GM19351 (cell line): Measurements from ENCODE around the gene LAMB1.
A peak's percentile ranks its signal among the peaks of the same experiment; 100 is the strongest.
"Not testable (repeated sequence)": the region's sequence is repeated elsewhere in the genome, so short reads cannot be mapped to it uniquely, and the experiment has no call there.

Source experiments
- ATAC-seq: cut with Tn5 transposase; IDR thresholded peaks from one replicate; pipeline ENCODE4 v1.9.1; 2021; ENCODE audit warnings: mild to moderate bottlenecking, moderate library complexity; ENCODE audit not compliant: unreplicated experiment

Gene LAMB1

GRCh38 chr7:108002726-108003598 lies at the start of gene LAMB1:
TSS of gene LAMB1 (minus strand) at chr7:108003161. CDS start at chr7:108002885, 276 bp downstream.
- ATAC-seq = no peak

- no peak for ATAC-seq
These were observed 48.5 kb upstream of the LAMB1 start for GRCh38 chr7:108051454-108051853.

- peak; percentile 94 for ATAC-seq
These were observed 47.0 kb upstream of the LAMB1 start for GRCh38 chr7:108049962-108050361.

- no peak for ATAC-seq
These were observed 45.5 kb upstream of the LAMB1 start for GRCh38 chr7:108048422-108048821.

- no peak for ATAC-seq
These were observed 44.1 kb upstream of the LAMB1 start for GRCh38 chr7:108046952-108047506.

- ATAC-seq = no peak
These were observed 42.7 kb upstream of the LAMB1 start for GRCh38 chr7:108045669-108046068.

- no peak for ATAC-seq
These were observed 42.2 kb upstream of the LAMB1 start for GRCh38 chr7:108045154-108045553.

GRCh38 chr7:108044345-108044744 lies 41.4 kb upstream of the LAMB1 start:
- ATAC-seq = no peak

- ATAC-seq = no peak
These were observed 36.0 kb upstream of the LAMB1 start for GRCh38 chr7:108038986-108039385.

GRCh38 chr7:108037741-108038140 lies 34.8 kb upstream of the LAMB1 start:
- no peak for ATAC-seq

GRCh38 chr7:108037140-108037539 lies 34.2 kb upstream of the LAMB1 start:
- ATAC-seq = no peak

GRCh38 chr7:108034586-108034985 lies 31.6 kb upstream of the LAMB1 start:
- no peak for ATAC-seq

- no peak for ATAC-seq
These were observed 31.0 kb upstream of the LAMB1 start for GRCh38 chr7:108033776-108034497.

- not testable (repeated sequence) for ATAC-seq
These were observed 30.3 kb upstream of the LAMB1 start for GRCh38 chr7:108033309-108033708.

GRCh38 chr7:108030516-108030915 lies 27.6 kb upstream of the LAMB1 start:
- no peak for ATAC-seq

GRCh38 chr7:108029034-108029433 lies 26.1 kb upstream of the LAMB1 start:
- ATAC-seq = no peak

GRCh38 chr7:108028111-108028510 lies 25.1 kb upstream of the LAMB1 start:
- ATAC-seq = no peak

GRCh38 chr7:108027239-108027638 lies 24.3 kb upstream of the LAMB1 start:
- no peak for ATAC-seq

GRCh38 chr7:108026647-108027046 lies 23.7 kb upstream of the LAMB1 start:
- ATAC-seq = no peak

GRCh38 chr7:108026116-108026515 lies 23.2 kb upstream of the LAMB1 start:
- no peak for ATAC-seq

GRCh38 chr7:108024538-108024937 lies 21.6 kb upstream of the LAMB1 start:
- no peak for ATAC-seq

GRCh38 chr7:108020585-108020984 lies 17.6 kb upstream of the LAMB1 start:
- no peak for ATAC-seq
